ENCODE measurements around the gene PRKAA1. TPM values are rescaled to one million over a fixed set of nuclear protein-coding genes. Genes with fewer than 3 reads are reported as not detected.
"Not testable (repeated sequence)": the region's sequence is repeated elsewhere in the genome, so short reads cannot be mapped to it uniquely, and the experiment has no call there.

PRKAA1 gene
- total RNA-seq, 4 donors from 2014 or later, result 67.1 to 120 (median 92.8) TPM

DNA sequence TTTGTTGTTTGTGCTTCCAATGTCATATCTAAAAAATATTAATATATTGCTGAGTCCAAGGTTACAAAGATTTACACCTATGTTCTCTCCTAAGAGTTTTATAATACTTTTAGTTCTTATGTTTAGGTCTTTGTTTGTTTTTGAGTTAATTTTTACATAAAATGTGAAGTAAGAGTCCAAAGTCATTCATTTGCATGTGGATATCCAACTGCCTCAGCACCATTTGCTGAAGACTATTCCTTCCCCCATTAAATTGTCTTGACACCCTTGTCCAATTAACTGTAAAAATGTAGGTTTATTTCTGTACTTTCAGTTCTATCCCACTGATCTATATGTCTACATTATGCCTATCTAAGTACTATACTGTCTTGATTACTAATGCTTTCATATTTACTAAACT is 78.1 kb downstream of the PRKAA1 start:
- DNase-seq (ENCODE audit: low spot score) (no peak), ATAC-seq (ENCODE audit: low FRiP score) (no peak)
- TF ChIP-seq, protein P1, sequence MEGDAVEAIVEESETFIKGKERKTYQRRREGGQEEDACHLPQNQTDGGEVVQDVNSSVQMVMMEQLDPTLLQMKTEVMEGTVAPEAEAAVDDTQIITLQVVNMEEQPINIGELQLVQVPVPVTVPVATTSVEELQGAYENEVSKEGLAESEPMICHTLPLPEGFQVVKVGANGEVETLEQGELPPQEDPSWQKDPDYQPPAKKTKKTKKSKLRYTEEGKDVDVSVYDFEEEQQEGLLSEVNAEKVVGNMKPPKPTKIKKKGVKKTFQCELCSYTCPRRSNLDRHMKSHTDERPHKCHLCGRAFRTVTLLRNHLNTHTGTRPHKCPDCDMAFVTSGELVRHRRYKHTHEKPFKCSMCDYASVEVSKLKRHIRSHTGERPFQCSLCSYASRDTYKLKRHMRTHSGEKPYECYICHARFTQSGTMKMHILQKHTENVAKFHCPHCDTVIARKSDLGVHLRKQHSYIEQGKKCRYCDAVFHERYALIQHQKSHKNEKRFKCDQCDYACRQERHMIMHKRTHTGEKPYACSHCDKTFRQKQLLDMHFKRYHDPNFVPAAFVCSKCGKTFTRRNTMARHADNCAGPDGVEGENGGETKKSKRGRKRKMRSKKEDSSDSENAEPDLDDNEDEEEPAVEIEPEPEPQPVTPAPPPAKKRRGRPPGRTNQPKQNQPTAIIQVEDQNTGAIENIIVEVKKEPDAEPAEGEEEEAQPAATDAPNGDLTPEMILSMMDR (IDR thresholded peaks at IDR 0.05), result no peak

DNA sequence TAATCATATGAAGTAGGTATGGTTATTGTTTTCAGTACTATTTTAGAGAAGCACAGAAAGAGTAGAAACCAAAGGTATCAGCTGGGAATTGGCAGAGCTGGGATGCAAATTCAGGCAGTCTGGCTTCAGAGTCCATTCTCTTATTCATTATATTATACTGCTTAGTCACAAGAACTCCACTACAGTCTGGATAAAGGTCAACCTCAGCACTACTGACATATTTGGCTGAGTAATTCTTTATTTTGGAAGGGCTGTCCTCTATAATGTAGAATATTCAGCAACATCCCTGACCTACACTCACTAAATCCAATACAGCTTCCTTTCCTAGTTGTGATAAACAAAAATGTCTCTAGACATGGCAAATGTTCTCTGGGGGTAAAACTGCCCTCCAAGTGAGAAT is 80.9 kb downstream of the PRKAA1 start:
- ATAC-seq (ENCODE audit: low FRiP score) (no peak), DNase-seq (ENCODE audit: low spot score) (no peak)
- TF ChIP-seq, protein P1 (IDR thresholded peaks at IDR 0.05), result no peak

DNA sequence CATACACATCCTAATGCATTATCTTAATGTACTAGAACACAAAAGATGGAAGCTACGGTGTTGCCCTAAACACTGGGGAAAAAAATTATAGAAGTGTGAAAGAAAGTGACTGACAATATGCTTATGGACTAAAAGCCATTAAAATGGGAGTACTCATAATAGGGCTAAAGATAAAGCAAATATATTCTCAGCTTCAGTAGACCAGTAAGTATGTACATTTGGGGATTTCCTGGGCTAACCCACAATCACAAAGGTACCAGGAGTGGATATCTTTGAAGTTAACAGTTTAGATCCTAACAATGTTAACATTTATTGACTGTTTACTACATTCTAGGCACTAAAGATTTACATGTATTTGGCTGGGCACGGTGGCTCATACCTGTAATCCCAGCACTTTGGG is 81.6 kb downstream of the PRKAA1 start:
- DNase-seq (ENCODE audit: low spot score) (no peak), ATAC-seq (ENCODE audit: low FRiP score) (no peak)
- TF ChIP-seq, protein P1 (IDR thresholded peaks at IDR 0.05), result no peak

DNA sequence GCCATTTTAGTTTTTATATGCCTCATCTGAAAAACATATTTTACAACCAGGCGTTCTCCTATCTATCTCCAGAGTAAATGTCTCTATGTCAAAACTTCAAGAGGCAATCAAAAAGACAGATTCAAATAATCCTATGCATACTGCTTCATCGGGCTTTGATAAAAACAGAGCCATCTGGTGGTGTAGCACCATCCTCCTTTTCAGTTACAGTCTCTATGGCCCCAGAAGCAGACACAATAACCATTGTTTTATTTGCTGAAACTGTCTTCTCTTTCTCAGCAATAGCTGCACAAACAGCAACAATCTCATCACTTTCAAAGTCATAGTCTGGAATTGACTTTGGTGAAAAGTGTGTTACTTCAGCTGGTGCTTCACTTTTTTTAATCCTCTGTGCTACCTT is 82.2 kb downstream of the PRKAA1 start:
- TF ChIP-seq, protein P1 (IDR thresholded peaks at IDR 0.05), result no peak
- DNase-seq (ENCODE audit: low spot score), result no peak
- no peak for ATAC-seq (ENCODE audit: low FRiP score)

DNA sequence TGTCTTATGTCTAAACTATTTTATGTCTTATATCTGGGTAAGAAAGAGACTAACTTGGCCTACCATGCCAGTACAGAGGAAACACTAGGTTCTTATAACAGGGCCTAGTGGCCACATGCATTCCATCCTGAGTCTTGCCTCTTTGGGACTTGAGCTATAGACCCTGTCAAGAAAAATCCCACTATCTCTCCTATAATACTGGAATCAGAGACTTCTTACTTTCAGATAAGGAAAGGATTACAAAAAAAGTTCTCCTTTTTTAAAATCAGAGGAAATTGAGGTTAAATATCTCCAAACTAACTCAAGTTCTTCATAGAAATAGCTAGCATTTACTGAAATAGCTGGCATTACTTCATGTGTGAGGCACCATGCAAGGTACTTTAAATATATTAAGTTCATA is 84.2 kb downstream of the PRKAA1 start:
- DNase-seq (ENCODE audit: low spot score), result no peak
- TF ChIP-seq, protein P1 (IDR thresholded peaks at IDR 0.05), result no peak

DNA sequence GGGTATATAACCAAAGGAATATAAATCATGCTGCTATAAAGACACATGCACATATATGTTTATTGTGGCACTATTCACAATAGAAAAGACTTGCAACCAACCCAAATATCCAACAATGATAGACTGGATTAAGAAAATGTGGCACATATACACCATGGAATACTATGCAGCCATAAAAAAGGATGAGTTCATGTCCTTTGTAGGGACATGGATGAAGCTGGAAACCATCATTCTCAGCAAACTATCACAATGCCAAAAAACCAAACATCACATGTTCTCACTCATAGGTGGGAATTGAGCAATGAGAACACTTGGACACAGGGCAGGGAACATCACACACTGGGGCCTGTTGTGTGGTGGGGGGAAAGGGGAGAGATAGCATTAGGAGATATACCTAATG is 87.6 kb downstream of the PRKAA1 start:
- not testable (repeated sequence) for DNase-seq (ENCODE audit: low spot score); ATAC-seq (ENCODE audit: low FRiP score)

More for the DNA sequence above, 84.2 kb downstream of the PRKAA1 start:
- ATAC-seq (ENCODE audit: low FRiP score), result no peak

Small RNA genes within 50 kb of the gene (small RNA-seq; reads per million reads assigned to genes)
- not detected for gene RF00191
- 66.6 reads per million, percentile 96 among the genes with 10 or more reads in this experiment for gene SNORD72

Other genes with a start within 250 kb of the PRKAA1 start
- 10 to 100 TPM; 39.5 to 87.7 (median 46.4) TPM for gene PTGER4, start 118.5 kb downstream of the PRKAA1 start, total RNA-seq
- gene TTC33, start 42.4 kb downstream of the PRKAA1 start, total RNA-seq, result 10 to 100 TPM in 1 of 4 donors, 1 to 10 TPM in 3; 8.3 to 15.4 (median 9.3) TPM
- gene RPL37, start 36.8 kb upstream of the PRKAA1 start, total RNA-seq, result 100 to 1,000 TPM; 118 to 158 (median 149) TPM
- 10 to 100 TPM; 16.1 to 37.0 (median 21.6) TPM for gene CARD6, start 43.0 kb upstream of the PRKAA1 start, total RNA-seq
- gene C7, start 111.1 kb upstream of the PRKAA1 start, total RNA-seq, result 100 to 1,000 TPM; 694 to 893 (median 802) TPM